Lung (tissue), 12 donors: Measurements from ENCODE around the gene FAM9A. TPM values are rescaled to one million over a fixed set of nuclear protein-coding genes. Genes with fewer than 3 reads are reported as not detected.

Source experiments
- ATAC-seq: fragments of 200-7000 bp; cut with Tn5 transposase; one replicate; pipeline ENCODE4 v1.9.1; 2020; ENCODE audit warnings: moderate number of reproducible peaks; ENCODE audit not compliant: insufficient read depth, low FRiP score
- DNase-seq, 3 donors: peaks; one replicate each; pipeline ENCODE4 v3.0.0-alpha.2; 2013 to 2017
- H3K27ac ChIP-seq, 2 donors: one replicate each; pipeline ENCODE4 v1.5.1; 2013; ENCODE audit warnings: mild to moderate bottlenecking in 2 of 2, moderate library complexity in 2 of 2, control low read depth in 1 of 2, inconsistent platforms in 1 of 2, low read depth in 1 of 2, low read length in 1 of 2
- H3K27me3 ChIP-seq, 3 donors: one replicate each; pipeline ENCODE4 v1.5.1; 2013; ENCODE audit warnings: low read length in 2 of 3; ENCODE audit not compliant: control insufficient read depth in 3 of 3, insufficient read depth in 3 of 3
- H3K36me3 ChIP-seq, 4 donors: one replicate each; pipeline ENCODE4 v1.5.1; 2013; ENCODE audit warnings: low read length in 4 of 4, mild to moderate bottlenecking in 1 of 4, moderate library complexity in 1 of 4; ENCODE audit not compliant: control insufficient read depth in 4 of 4, insufficient read depth in 4 of 4
- H3K4me1 ChIP-seq, 5 donors: one replicate each; pipeline ENCODE4 v1.5.1; 2013; ENCODE audit warnings: low read length in 5 of 5, mild to moderate bottlenecking in 2 of 5, moderate library complexity in 1 of 5; ENCODE audit not compliant: control insufficient read depth in 5 of 5, insufficient read depth in 5 of 5
- H3K4me3 ChIP-seq: one replicate; pipeline ENCODE4 v1.5.1; 2013; ENCODE audit warnings: mild to moderate bottlenecking, control low read depth, moderate library complexity
- H3K9ac ChIP-seq, 2 donors: one replicate each; pipeline ENCODE4 v1.5.1; 2013; ENCODE audit warnings: low read length in 2 of 2, control low read depth in 1 of 2; ENCODE audit not compliant: insufficient read depth in 1 of 2
- H3K9me3 ChIP-seq, 4 donors: one replicate each; pipeline ENCODE4 v1.5.1; 2013; ENCODE audit warnings: low read length in 3 of 4, mild to moderate bottlenecking in 1 of 4, moderate library complexity in 1 of 4; ENCODE audit not compliant: control insufficient read depth in 4 of 4, insufficient read depth in 3 of 4
- WGBS, 2 donors: extraction: QIAGEN DNeasy Blood & Tissue Kit; methylation state at CpG; one replicate each; pipeline ENCODE4 v1.1.7; 2013; 5-methylcytosine and 5-hydroxymethylcytosine counted together
- polyA plus RNA-seq, 2 donors: library from polyadenylated mRNA; stranded (reverse); fragments of 200-250 nt; gene quantifications; one replicate each; pipeline ENCODE4 v1.2.1, GENCODE V29; 2013
- total RNA-seq, 2 donors: library from RNA; depleted of rRNA in 1 of 2; stranded (reverse); fragments of >200 nt in 1 of 2; gene quantifications; one replicate each; pipeline ENCODE4 v1.2.1, GENCODE V29; 2014 to 2021
- TF ChIP-seq, protein P1 (sequence below): IDR thresholded peaks from 2 replicates; pipeline ENCODE4 v1.5.1; 2012; ENCODE audit warnings: mild to moderate bottlenecking; ENCODE audit errors: control extremely low read depth, extremely low read depth
- donor health status: control.
- donor health status: control.
- donor health status: Bipolar disorder and iron deficiency.
- donor health status: healthy.
- donor health status: DM: yes; HTN: yes; CAD: no.

The FAM9A gene
- total and polyA plus RNA-seq, 4 donors, result not detected

DNA sequence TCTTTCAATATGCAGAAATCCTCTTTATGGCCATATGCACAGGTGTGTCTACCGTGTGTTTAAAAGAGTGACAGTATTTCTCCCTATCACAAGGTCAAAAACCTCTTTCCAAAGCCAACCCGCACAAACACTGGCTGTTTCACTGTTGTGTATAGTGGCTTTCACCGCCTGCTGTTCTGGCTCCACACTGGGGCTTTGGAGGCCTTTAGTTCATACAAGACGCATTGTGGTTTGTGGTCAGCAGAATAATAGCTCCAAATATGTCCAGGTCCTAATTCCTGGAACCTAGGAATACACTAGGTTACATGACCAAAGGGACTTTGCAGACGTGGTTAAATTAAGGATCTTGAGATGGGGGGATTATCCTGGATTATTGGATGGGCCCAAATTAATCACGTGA lies 40.7 kb upstream of the FAM9A start:
- H3K27me3 ChIP-seq, result peaks cover 0 to 54% (median 35%) of the 10 kb centered on the region in 3 donors
- no peaks in the 10 kb centered on the region for H3K36me3 ChIP-seq
- H3K4me1 ChIP-seq, result no peaks in the 10 kb centered on the region
- DNase-seq (no peak), ATAC-seq (no peak)
- TF ChIP-seq, protein P1, sequence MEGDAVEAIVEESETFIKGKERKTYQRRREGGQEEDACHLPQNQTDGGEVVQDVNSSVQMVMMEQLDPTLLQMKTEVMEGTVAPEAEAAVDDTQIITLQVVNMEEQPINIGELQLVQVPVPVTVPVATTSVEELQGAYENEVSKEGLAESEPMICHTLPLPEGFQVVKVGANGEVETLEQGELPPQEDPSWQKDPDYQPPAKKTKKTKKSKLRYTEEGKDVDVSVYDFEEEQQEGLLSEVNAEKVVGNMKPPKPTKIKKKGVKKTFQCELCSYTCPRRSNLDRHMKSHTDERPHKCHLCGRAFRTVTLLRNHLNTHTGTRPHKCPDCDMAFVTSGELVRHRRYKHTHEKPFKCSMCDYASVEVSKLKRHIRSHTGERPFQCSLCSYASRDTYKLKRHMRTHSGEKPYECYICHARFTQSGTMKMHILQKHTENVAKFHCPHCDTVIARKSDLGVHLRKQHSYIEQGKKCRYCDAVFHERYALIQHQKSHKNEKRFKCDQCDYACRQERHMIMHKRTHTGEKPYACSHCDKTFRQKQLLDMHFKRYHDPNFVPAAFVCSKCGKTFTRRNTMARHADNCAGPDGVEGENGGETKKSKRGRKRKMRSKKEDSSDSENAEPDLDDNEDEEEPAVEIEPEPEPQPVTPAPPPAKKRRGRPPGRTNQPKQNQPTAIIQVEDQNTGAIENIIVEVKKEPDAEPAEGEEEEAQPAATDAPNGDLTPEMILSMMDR, result no peak
- H3K9me3 ChIP-seq, result peaks cover 0 to 2% (median 0%) of the 10 kb centered on the region in 4 donors
- whole genome bisulfite sequencing, 2 donors, result 82 to 92% methylated on average over 6 of the region's 6 CpGs
- H3K4me3 ChIP-seq, result no peak overlapping the region
- H3K9ac ChIP-seq, result no peak overlapping the region
- H3K27ac ChIP-seq, result no peak overlapping the region

DNA sequence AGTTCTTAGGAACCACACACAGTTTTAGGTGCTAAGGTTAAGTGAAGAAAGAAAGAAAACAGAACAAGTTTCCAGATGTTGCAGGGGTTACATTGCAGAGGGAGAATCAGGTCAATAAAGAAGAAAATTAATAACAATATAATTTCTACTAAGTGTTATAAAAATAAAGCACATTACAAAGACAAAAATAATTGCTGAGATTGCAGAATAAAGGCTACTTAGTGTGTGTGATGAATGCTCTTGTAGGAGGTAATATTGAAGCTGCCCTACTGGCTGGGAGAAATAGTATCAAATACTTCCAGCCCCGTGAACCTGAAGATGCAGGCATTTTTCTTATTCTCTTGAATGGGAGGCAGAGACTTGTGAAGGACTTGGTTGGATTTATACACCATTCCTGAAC lies 33.2 kb upstream of the FAM9A start:
- Histone ChIP-seq H3K36me3 (no peaks in the 10 kb centered on the region), H3K4me1 (no peaks in the 10 kb centered on the region), H3K27me3 (peaks cover 0 to 46% (median 27%) of the 10 kb centered on the region in 3 donors), H3K9ac (no peak overlapping the region), H3K27ac (no peak overlapping the region), H3K4me3 (no peak overlapping the region), H3K9me3 (peaks cover 0 to 2% (median 0%) of the 10 kb centered on the region in 4 donors)
- DNase-seq (no peak), ATAC-seq (no peak)
- TF ChIP-seq, protein P1, result no peak
- WGBS, 2 donors, result 65 to 79% methylated on average over 1 of the region's 1 CpG

DNA sequence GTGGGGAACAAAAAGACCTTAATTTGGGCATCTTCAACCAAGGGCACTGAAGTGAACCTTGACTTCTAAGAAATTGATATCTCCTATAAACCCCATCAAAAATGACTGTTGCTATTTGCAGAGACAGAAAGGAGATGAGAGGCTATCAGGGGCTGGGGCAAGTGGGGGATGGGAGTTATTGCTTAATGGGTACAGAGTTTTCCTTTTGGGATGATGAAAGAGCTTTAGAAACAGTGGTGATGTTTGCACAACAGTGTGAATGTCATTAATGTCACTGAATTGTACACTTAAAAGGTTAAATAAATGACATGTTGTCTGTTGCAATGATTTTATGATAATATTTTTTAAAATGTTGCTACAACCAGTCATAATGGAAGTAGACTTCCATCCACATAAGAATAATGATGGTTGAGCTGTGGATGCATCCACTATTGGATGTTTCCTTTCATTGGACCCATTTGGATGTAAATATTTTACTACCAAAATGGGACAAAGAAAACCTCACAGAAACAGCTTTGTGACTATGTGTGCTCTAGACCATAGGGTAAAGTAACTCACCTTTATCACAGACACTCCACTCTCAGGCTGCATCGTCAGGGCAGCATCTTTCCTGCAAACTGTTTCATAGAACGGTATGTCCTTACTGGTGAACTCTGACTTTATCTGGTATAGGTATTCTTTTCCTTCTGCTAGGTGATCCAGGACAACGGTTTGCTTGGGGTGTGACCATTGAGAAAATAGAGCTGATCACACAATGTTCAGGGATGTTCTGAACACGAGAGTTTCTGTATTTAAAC lies 31.6 kb upstream of the FAM9A start:
- 67 to 91% methylated on average over 4 of the region's 4 CpGs for WGBS, 2 donors
- Histone ChIP-seq H3K4me1 (no peaks in the 10 kb centered on the region), H3K36me3 (no peaks in the 10 kb centered on the region), H3K9ac (no peak overlapping the region), H3K27me3 (peaks cover 0 to 52% (median 29%) of the 10 kb centered on the region in 3 donors), H3K27ac (no peak overlapping the region), H3K4me3 (no peak overlapping the region), H3K9me3 (no peaks in the 10 kb centered on the region)
- no peak for DNase-seq
- ATAC-seq, result no peak
- TF ChIP-seq, protein P1, result no peak
